ENCODE data around the gene PITPNB.

DNA sequence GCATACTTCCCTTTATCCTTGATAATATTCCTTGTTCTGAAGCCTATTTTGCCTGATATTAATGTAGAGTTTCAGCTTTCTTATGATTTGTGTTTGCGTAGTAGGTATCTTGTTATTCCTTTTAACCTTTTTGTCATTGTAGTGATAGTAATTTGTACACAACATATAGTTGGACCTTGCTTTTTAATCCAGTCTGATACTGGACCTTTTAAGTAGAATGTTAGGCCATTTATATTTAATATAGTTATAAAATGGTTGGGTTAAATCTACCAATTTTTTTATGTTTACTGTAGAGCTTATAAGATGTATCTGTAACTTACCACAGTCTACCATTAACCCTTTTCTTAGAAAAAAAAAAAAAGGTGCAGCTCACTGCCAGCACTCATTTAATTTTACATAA, 8.6 kb upstream of the PITPNB start:
- TF ChIP-seq POLR2A (IDR thresholded peaks at IDR 0.05), result no peak
- TF ChIP-seq, protein P1, sequence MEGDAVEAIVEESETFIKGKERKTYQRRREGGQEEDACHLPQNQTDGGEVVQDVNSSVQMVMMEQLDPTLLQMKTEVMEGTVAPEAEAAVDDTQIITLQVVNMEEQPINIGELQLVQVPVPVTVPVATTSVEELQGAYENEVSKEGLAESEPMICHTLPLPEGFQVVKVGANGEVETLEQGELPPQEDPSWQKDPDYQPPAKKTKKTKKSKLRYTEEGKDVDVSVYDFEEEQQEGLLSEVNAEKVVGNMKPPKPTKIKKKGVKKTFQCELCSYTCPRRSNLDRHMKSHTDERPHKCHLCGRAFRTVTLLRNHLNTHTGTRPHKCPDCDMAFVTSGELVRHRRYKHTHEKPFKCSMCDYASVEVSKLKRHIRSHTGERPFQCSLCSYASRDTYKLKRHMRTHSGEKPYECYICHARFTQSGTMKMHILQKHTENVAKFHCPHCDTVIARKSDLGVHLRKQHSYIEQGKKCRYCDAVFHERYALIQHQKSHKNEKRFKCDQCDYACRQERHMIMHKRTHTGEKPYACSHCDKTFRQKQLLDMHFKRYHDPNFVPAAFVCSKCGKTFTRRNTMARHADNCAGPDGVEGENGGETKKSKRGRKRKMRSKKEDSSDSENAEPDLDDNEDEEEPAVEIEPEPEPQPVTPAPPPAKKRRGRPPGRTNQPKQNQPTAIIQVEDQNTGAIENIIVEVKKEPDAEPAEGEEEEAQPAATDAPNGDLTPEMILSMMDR (IDR thresholded peaks at IDR 0.05), result no peak
